Measurements from ENCODE around the gene SLC9A7.

Gene SLC9A7

GRCh38 chrX:46647251-46647650, 111.7 kb downstream of the SLC9A7 start:
- DNase-seq (ENCODE audit: low read depth): no peak

- no peak for DNase-seq (ENCODE audit: low read depth)
Measured at GRCh38 chrX:46645614-46646013, 113.3 kb downstream of the SLC9A7 start.

- DNase-seq (ENCODE audit: low read depth): no peak
Measured at GRCh38 chrX:46643636-46644035, 115.3 kb downstream of the SLC9A7 start.

GRCh38 chrX:46642145-46642544, 116.8 kb downstream of the SLC9A7 start:
- DNase-seq (ENCODE audit: low read depth): no peak

- no peak for DNase-seq (ENCODE audit: low read depth)
Measured at GRCh38 chrX:46637938-46638337, 121.0 kb downstream of the SLC9A7 start.

GRCh38 chrX:46636223-46636622, 122.7 kb downstream of the SLC9A7 start:
- no peak for DNase-seq (ENCODE audit: low read depth)

GRCh38 chrX:46635186-46635585, 123.7 kb downstream of the SLC9A7 start:
- DNase-seq (ENCODE audit: low read depth): no peak

- no peak for DNase-seq (ENCODE audit: low read depth)
Measured at GRCh38 chrX:46634577-46634976, 124.3 kb downstream of the SLC9A7 start.

- DNase-seq (ENCODE audit: low read depth): no peak
Measured at GRCh38 chrX:46630141-46630540, 128.8 kb downstream of the SLC9A7 start.

GRCh38 chrX:46628460-46629371, 130.2 kb downstream of the SLC9A7 start:
- no peak for DNase-seq (ENCODE audit: low read depth)

GRCh38 chrX:46627711-46628419, 131.1 kb downstream of the SLC9A7 start:
- DNase-seq (ENCODE audit: low read depth): no peak

GRCh38 chrX:46627062-46627461, 131.9 kb downstream of the SLC9A7 start:
- DNase-seq (ENCODE audit: low read depth): no peak

- no peak for DNase-seq (ENCODE audit: low read depth)
Measured at GRCh38 chrX:46626566-46626965, 132.4 kb downstream of the SLC9A7 start.

- no peak for DNase-seq (ENCODE audit: low read depth)
Measured at GRCh38 chrX:46624090-46624786, 134.7 kb downstream of the SLC9A7 start.

GRCh38 chrX:46621572-46621971, 137.3 kb downstream of the SLC9A7 start:
- no peak for DNase-seq (ENCODE audit: low read depth)

- no peak for DNase-seq (ENCODE audit: low read depth)
Measured at GRCh38 chrX:46620505-46620904, 138.4 kb downstream of the SLC9A7 start.

- DNase-seq (ENCODE audit: low read depth): no peak
Measured at GRCh38 chrX:46618947-46619346, 140.0 kb downstream of the SLC9A7 start.

- no peak for DNase-seq (ENCODE audit: low read depth)
Measured at GRCh38 chrX:46617906-46618305, 141.0 kb downstream of the SLC9A7 start.

- DNase-seq (ENCODE audit: low read depth): no peak
Measured at GRCh38 chrX:46611658-46612362, 147.1 kb downstream of the SLC9A7 start.

GRCh38 chrX:46610070-46610658, 148.8 kb downstream of the SLC9A7 start:
- no peak for DNase-seq (ENCODE audit: low read depth)

- no peak for DNase-seq (ENCODE audit: low read depth)
Measured at GRCh38 chrX:46607916-46608315, 151.0 kb downstream of the SLC9A7 start.

Measured in activated gamma-delta T cell treated with anti-CD3 and anti-CD28 coated beads, Interleukin-2, amount 50 U/mL, for 16 hours (primary cell).